Activated naive CD8-positive, alpha-beta T cell treated with anti-CD3 and anti-CD28 coated beads, Interleukin-2, amount 10 ng/mL, durations not matched to agents 7 days and 5 days (primary cell): ENCODE data around the gene SLIT1. TPM values are rescaled to one million over a fixed set of nuclear protein-coding genes. Genes with fewer than 3 reads are reported as not detected.

ENCODE experiments used
- ATAC-seq: fragments of 150-1000 bp; cut with Tn5 transposase; one replicate; pipeline ENCODE4 v1.10.0; 2021; ENCODE audit warnings: low read depth, moderate library complexity
- POLR2A ChIA-PET: fragments of 350-600 bp; sonication (Branson Sonifier 250); formaldehyde crosslinking; loops from one replicate; lab custom pipeline; 2021; ENCODE audit warnings: antibody characterized with exemption; lab: Charles Lee
- DNase-seq: peaks from one replicate; pipeline ENCODE4 v3.0.0; 2021
- H3K27ac Mint-ChIP-seq: one replicate; pipeline ENCODE4 v1.8.0; 2022; ENCODE audit warnings: mild to moderate bottlenecking, mixed read lengths
- H3K27me3 Mint-ChIP-seq: one replicate; pipeline ENCODE4 v1.8.0; 2022; ENCODE audit warnings: mild to moderate bottlenecking, moderate library complexity, mixed read lengths
- H3K36me3 Mint-ChIP-seq: one replicate; pipeline ENCODE4 v1.8.0; 2021; ENCODE audit warnings: mild to moderate bottlenecking, mixed read lengths
- H3K4me1 Mint-ChIP-seq: one replicate; pipeline ENCODE4 v1.8.0; 2021; ENCODE audit warnings: mixed read lengths
- H3K4me3 Mint-ChIP-seq: one replicate; pipeline ENCODE4 v1.8.0; 2022; ENCODE audit warnings: mild to moderate bottlenecking, moderate library complexity, mixed read lengths
- H3K9me3 Mint-ChIP-seq: one replicate; pipeline ENCODE4 v1.8.0; 2021; ENCODE audit warnings: mixed read lengths
- total RNA-seq, 2 experiments: library from RNA; stranded (reverse); gene quantifications; one replicate each; pipeline ENCODE4 v1.2.3, GENCODE V29; 2021

The SLIT1 gene
- total RNA-seq, 2 experiments from 2014 or later, result 0.37 to 0.44 TPM

- DNase-seq (no peak), ATAC-seq (no peak)
- H3K4me1 Mint-ChIP-seq, result peaks cover 16% of the 10 kb centered on the region
- peaks cover 18% of the 10 kb centered on the region for H3K36me3 Mint-ChIP-seq
- POLR2A ChIA-PET, result no interaction called here
- H3K9me3 Mint-ChIP-seq, result peaks cover 2% of the 10 kb centered on the region
- H3K27ac Mint-ChIP-seq, result no peak overlapping the region
- H3K4me3 Mint-ChIP-seq, result no peak overlapping the region
- H3K27me3 Mint-ChIP-seq, result no peaks in the 10 kb centered on the region
Observed at GRCh38 chr10:97215619-97216260, 30.0 kb upstream of the SLIT1 start.

- ATAC-seq (no peak), DNase-seq (no peak)
- POLR2A ChIA-PET, result no interaction called here
- Mint-ChIP-seq H3K4me3 (no peak overlapping the region), H3K27ac (no peak overlapping the region), H3K36me3 (peaks cover 6% of the 10 kb centered on the region), H3K27me3 (no peaks in the 10 kb centered on the region), H3K4me1 (peaks cover 7% of the 10 kb centered on the region), H3K9me3 (no peaks in the 10 kb centered on the region)
Observed at GRCh38 chr10:97213431-97213830, 27.7 kb upstream of the SLIT1 start.

- no peak overlapping the region for H3K4me3 Mint-ChIP-seq
- no peaks in the 10 kb centered on the region for H3K4me1 Mint-ChIP-seq
- H3K36me3 Mint-ChIP-seq, result no peaks in the 10 kb centered on the region
- no peaks in the 10 kb centered on the region for H3K9me3 Mint-ChIP-seq
- DNase-seq (no peak), ATAC-seq (no peak)
- no peak overlapping the region for H3K27ac Mint-ChIP-seq
- peaks cover 2% of the 10 kb centered on the region for H3K27me3 Mint-ChIP-seq
- POLR2A ChIA-PET, result no interaction called here
Observed at GRCh38 chr10:97211229-97211628, 25.5 kb upstream of the SLIT1 start.

- DNase-seq (peak; percentile 64), ATAC-seq (peak; percentile 45)
- Mint-ChIP-seq H3K9me3 (no peaks in the 10 kb centered on the region), H3K27me3 (peaks cover 2% of the 10 kb centered on the region), H3K4me1 (no peaks in the 10 kb centered on the region), H3K36me3 (no peaks in the 10 kb centered on the region), H3K27ac (no peak overlapping the region), H3K4me3 (no peak overlapping the region)
- POLR2A ChIA-PET, result no interaction called here
Observed at GRCh38 chr10:97210543-97210960, 24.8 kb upstream of the SLIT1 start.

GRCh38 chr10:97207756-97208346, 22.1 kb upstream of the SLIT1 start:
- ATAC-seq (no peak), DNase-seq (no peak)
- H3K36me3 Mint-ChIP-seq, result no peaks in the 10 kb centered on the region
- no peaks in the 10 kb centered on the region for H3K9me3 Mint-ChIP-seq
- POLR2A ChIA-PET, result no interaction called here
- H3K4me3 Mint-ChIP-seq, result no peak overlapping the region
- no peaks in the 10 kb centered on the region for H3K4me1 Mint-ChIP-seq
- peaks cover 2% of the 10 kb centered on the region for H3K27me3 Mint-ChIP-seq
- H3K27ac Mint-ChIP-seq, result no peak overlapping the region

GRCh38 chr10:97207131-97207530, 21.4 kb upstream of the SLIT1 start:
- H3K4me3 Mint-ChIP-seq, result no peak overlapping the region
- H3K4me1 Mint-ChIP-seq, result no peaks in the 10 kb centered on the region
- no peak overlapping the region for H3K27ac Mint-ChIP-seq
- POLR2A ChIA-PET, result no interaction called here
- H3K36me3 Mint-ChIP-seq, result no peaks in the 10 kb centered on the region
- peaks cover 2% of the 10 kb centered on the region for H3K27me3 Mint-ChIP-seq
- DNase-seq, result no peak
- H3K9me3 Mint-ChIP-seq, result no peaks in the 10 kb centered on the region
- ATAC-seq, result no peak

GRCh38 chr10:97204826-97205679, 19.3 kb upstream of the SLIT1 start:
- no peak overlapping the region for H3K27ac Mint-ChIP-seq
- no peak overlapping the region for H3K4me3 Mint-ChIP-seq
- peaks cover 2% of the 10 kb centered on the region for H3K27me3 Mint-ChIP-seq
- peaks cover 4% of the 10 kb centered on the region for H3K4me1 Mint-ChIP-seq
- H3K9me3 Mint-ChIP-seq, result no peaks in the 10 kb centered on the region
- ATAC-seq, result no peak
- no peaks in the 10 kb centered on the region for H3K36me3 Mint-ChIP-seq
- POLR2A ChIA-PET, result no interaction called here
- DNase-seq, result no peak

- DNase-seq (no peak), ATAC-seq (no peak)
- no peaks in the 10 kb centered on the region for H3K9me3 Mint-ChIP-seq
- H3K36me3 Mint-ChIP-seq, result no peaks in the 10 kb centered on the region
- H3K27me3 Mint-ChIP-seq, result peaks cover 16% of the 10 kb centered on the region
- no peak overlapping the region for H3K4me3 Mint-ChIP-seq
- H3K27ac Mint-ChIP-seq, result no peak overlapping the region
- POLR2A ChIA-PET, result no interaction called here
- peaks cover 8% of the 10 kb centered on the region for H3K4me1 Mint-ChIP-seq
Observed at GRCh38 chr10:97203220-97203619, 17.5 kb upstream of the SLIT1 start.

- no peak for ATAC-seq
- peaks cover 14% of the 10 kb centered on the region for H3K4me1 Mint-ChIP-seq
- no peak overlapping the region for H3K4me3 Mint-ChIP-seq
Observed at GRCh38 chr10:97200616-97201015, 14.9 kb upstream of the SLIT1 start.

GRCh38 chr10:97199152-97199551, 13.4 kb upstream of the SLIT1 start:
- peaks cover 38% of the 10 kb centered on the region for H3K27me3 Mint-ChIP-seq
- H3K36me3 Mint-ChIP-seq, result no peaks in the 10 kb centered on the region
- H3K4me3 Mint-ChIP-seq, result no peak overlapping the region
- DNase-seq (no peak), ATAC-seq (no peak)
- H3K27ac Mint-ChIP-seq, result no peak overlapping the region
- no peaks in the 10 kb centered on the region for H3K9me3 Mint-ChIP-seq
- POLR2A ChIA-PET, result no interaction called here
- peaks cover 15% of the 10 kb centered on the region for H3K4me1 Mint-ChIP-seq

More at GRCh38 chr10:97200616-97201015, 14.9 kb upstream of the SLIT1 start:
- no peak for DNase-seq
- H3K36me3 Mint-ChIP-seq, result no peaks in the 10 kb centered on the region
- POLR2A ChIA-PET, result no interaction called here
- H3K9me3 Mint-ChIP-seq, result no peaks in the 10 kb centered on the region
- H3K27me3 Mint-ChIP-seq, result peaks cover 29% of the 10 kb centered on the region
- H3K27ac Mint-ChIP-seq, result no peak overlapping the region

- ATAC-seq (no peak), DNase-seq (no peak)
- no peaks in the 10 kb centered on the region for H3K36me3 Mint-ChIP-seq
- POLR2A ChIA-PET, result no interaction called here
- no peaks in the 10 kb centered on the region for H3K9me3 Mint-ChIP-seq
- H3K4me3 Mint-ChIP-seq, result peak overlapping the region; percentile 36
- H3K4me1 Mint-ChIP-seq, result peaks cover 15% of the 10 kb centered on the region
- H3K27ac Mint-ChIP-seq, result no peak overlapping the region
- peaks cover 52% of the 10 kb centered on the region for H3K27me3 Mint-ChIP-seq
Observed at GRCh38 chr10:97197030-97197500, 11.3 kb upstream of the SLIT1 start.

GRCh38 chr10:97196223-97197029, 10.7 kb upstream of the SLIT1 start:
- Mint-ChIP-seq H3K4me1 (peaks cover 15% of the 10 kb centered on the region), H3K27me3 (peaks cover 56% of the 10 kb centered on the region), H3K4me3 (peak overlapping the region; percentile 78), H3K9me3 (no peaks in the 10 kb centered on the region), H3K36me3 (no peaks in the 10 kb centered on the region), H3K27ac (no peak overlapping the region)
- POLR2A ChIA-PET, result no interaction called here
- peak; percentile 86 for ATAC-seq
- peak; percentile 74 for DNase-seq

GRCh38 chr10:97195706-97196222, 10.0 kb upstream of the SLIT1 start:
- Mint-ChIP-seq H3K4me1 (peaks cover 12% of the 10 kb centered on the region), H3K27ac (no peak overlapping the region), H3K9me3 (no peaks in the 10 kb centered on the region), H3K4me3 (peak overlapping the region; percentile 78), H3K36me3 (no peaks in the 10 kb centered on the region), H3K27me3 (peaks cover 57% of the 10 kb centered on the region)
- DNase-seq, result no peak
- POLR2A ChIA-PET, result no interaction called here
- no peak for ATAC-seq
